Measurements from ENCODE around the gene MCCC2.

DNA sequence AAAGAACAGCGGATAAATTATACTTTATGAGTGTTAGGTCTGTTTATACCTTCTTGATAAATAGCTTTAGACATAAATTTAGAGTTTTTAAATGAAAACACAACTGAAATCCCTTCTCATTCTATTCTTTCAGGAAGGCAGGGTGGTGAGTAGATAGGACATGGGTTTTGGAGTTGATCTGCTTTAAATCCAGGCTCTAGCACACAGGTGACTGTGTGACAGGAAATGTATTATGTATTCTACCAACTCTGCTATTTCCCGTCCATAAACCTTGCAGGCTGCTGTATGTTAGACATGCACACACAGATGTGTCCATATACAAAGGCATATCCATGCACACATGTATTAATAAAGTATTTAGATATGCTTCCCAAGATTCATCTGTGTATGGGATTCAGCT is 112.6 kb downstream of the MCCC2 start:
- TF ChIP-seq, protein P1, sequence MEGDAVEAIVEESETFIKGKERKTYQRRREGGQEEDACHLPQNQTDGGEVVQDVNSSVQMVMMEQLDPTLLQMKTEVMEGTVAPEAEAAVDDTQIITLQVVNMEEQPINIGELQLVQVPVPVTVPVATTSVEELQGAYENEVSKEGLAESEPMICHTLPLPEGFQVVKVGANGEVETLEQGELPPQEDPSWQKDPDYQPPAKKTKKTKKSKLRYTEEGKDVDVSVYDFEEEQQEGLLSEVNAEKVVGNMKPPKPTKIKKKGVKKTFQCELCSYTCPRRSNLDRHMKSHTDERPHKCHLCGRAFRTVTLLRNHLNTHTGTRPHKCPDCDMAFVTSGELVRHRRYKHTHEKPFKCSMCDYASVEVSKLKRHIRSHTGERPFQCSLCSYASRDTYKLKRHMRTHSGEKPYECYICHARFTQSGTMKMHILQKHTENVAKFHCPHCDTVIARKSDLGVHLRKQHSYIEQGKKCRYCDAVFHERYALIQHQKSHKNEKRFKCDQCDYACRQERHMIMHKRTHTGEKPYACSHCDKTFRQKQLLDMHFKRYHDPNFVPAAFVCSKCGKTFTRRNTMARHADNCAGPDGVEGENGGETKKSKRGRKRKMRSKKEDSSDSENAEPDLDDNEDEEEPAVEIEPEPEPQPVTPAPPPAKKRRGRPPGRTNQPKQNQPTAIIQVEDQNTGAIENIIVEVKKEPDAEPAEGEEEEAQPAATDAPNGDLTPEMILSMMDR (IDR thresholded peaks at IDR 0.05) = no peak
- no peak for TF ChIP-seq POLR2A (IDR thresholded peaks at IDR 0.05)
- no peak for TF ChIP-seq POLR2AphosphoS5 (IDR thresholded peaks at IDR 0.05)
